ENCODE measurements around the gene FBN3.
A peak's percentile ranks its signal among the peaks of the same experiment; 100 is the strongest.

Gene FBN3

GRCh38 chr19:8057545-8058270, 91.7 kb downstream of the FBN3 start:
- no peak for TF ChIP-seq CTCF (IDR thresholded peaks at IDR 0.05; ENCODE audit: low read depth, low read length, missing control alignments)
- H3K4me3 ChIP-seq (ENCODE audit: low read depth, low read length), result no peak overlapping the region
- no peak for DNase-seq (ENCODE audit: low read depth)

GRCh38 chr19:8056533-8056932, 92.9 kb downstream of the FBN3 start:
- DNase-seq (ENCODE audit: low read depth), result no peak
- no peak for TF ChIP-seq CTCF (IDR thresholded peaks at IDR 0.05; ENCODE audit: low read depth, low read length, missing control alignments)
- H3K4me3 ChIP-seq (ENCODE audit: low read depth, low read length), result no peak overlapping the region

- DNase-seq (ENCODE audit: low read depth), result no peak
- no peak for TF ChIP-seq CTCF (IDR thresholded peaks at IDR 0.05; ENCODE audit: low read depth, low read length, missing control alignments)
- H3K4me3 ChIP-seq (ENCODE audit: low read depth, low read length), result no peak overlapping the region
Measured at GRCh38 chr19:8054169-8054568, 95.2 kb downstream of the FBN3 start.

GRCh38 chr19:8052464-8052859, 96.9 kb downstream of the FBN3 start, which contains the start of gene CCL25:
Gene CCL25, plus strand, starts transcription at chr19:8052760. Its CDS starts 290 bp downstream, at chr19:8053050.
- no peak within 1 kb of the TSS for H3K4me3 ChIP-seq (ENCODE audit: low read depth, low read length)
- DNase-seq (ENCODE audit: low read depth), result no peak
- no peak for TF ChIP-seq CTCF (IDR thresholded peaks at IDR 0.05; ENCODE audit: low read depth, low read length, missing control alignments)

- DNase-seq (ENCODE audit: low read depth), result peak; percentile 97
- no peak for TF ChIP-seq CTCF (IDR thresholded peaks at IDR 0.05; ENCODE audit: low read depth, low read length, missing control alignments)
- H3K4me3 ChIP-seq (ENCODE audit: low read depth, low read length), result peak overlapping the region; percentile 52
Measured at GRCh38 chr19:8050274-8051096, 98.9 kb downstream of the FBN3 start.

GRCh38 chr19:8046569-8047165, 102.7 kb downstream of the FBN3 start:
- TF ChIP-seq CTCF (IDR thresholded peaks at IDR 0.05; ENCODE audit: low read depth, low read length, missing control alignments), result no peak
- H3K4me3 ChIP-seq (ENCODE audit: low read depth, low read length), result no peak overlapping the region
- DNase-seq (ENCODE audit: low read depth), result peak; percentile 21

Data from GM12864 (cell line).